GM19035 (cell line): ENCODE measurements around the gene STK32C.
"Not testable (repeated sequence)": the region's sequence is repeated elsewhere in the genome, so short reads cannot be mapped to it uniquely, and the experiment has no call there.

ENCODE experiments used
- ATAC-seq: cut with Tn5 transposase; IDR thresholded peaks from one replicate; pipeline ENCODE4 v1.9.1; 2021; ENCODE audit not compliant: unreplicated experiment

The STK32C gene

DNA sequence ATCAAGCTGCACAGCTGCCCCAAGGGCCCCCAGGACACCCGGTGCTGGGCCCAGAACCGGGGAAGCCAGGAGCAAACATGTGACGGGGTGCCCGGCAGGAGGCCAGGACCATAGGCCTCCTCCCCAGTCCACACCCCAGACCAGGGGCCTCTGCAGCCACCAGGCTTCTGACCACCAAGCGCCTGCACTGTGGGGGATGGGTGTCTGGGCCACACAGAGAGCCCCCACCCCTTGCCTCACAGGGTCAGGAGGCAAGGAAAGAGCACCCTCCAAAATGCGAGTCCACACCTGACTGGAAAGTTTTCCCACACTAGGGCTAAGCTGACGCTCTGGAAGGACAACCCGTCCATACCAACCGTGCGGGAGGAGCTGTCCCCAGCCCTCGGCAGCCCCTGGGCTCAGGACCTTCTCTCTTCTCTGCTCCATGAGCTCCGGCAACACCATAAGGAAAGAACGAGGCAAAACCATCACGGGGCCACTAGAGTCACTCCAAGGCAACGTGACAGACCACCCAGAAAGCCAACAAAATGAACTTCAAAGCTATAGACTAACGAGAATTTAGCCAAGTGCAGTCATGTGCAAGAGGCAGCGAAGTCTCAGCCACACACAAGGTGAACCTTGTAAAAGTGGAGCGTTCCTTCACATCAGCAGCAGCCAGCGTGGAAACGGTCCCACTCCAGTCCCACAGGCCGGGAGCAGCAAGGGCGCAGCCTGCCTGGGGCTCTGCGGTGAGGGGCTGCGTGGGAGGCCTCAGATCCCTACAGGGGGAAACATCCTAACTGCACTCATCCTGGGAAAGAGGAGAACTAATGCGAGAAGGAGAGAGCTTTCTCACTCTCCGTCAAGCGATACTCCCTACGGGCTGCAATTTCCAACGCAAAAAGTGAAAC lies 5.1 kb downstream of the STK32C start:
- ATAC-seq = no peak

DNA sequence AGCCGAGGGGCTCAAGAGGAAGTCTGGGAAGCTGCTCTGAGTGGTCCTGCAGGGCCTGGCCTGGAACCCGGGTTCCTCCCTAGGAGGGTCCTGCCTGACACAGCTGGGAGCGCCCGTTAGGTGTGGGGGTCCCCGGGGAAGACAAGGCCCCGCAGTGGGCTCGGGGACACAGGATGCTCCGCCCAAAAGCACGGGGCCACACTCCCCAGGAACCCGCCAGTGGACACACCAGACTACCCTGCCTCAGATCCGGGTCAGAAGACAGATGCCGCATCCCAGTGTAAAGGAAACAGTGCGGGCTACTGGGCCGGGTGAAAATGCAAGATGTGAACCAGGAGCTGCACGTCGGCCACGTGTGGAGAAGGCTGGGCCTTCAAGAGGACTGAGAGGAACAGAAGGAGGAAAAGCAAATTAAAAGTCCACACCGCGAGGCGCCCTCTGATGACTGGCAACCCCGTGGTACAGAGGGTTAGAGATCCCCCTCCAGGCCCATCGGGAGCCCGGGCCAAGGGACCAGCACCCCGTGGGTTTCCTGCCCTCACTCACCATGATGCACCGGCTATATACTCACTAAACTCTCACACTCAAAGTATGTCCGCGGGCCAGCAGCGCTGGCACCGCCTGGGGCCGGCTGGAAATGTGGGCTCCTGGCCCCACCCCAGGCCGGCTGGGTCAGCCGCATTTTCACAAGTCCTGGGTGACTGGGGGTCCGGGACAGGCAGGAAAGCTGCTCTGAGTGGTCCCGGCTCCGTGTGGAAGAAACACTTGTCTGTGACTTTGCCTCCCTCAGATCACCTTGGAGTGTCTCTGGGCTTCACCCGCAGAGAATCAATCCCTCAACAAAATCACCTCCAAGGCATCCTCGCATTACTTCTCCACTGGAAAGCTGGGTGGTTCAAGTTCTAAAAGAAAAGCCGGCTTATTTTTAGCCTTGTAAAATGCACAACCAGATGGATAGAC lies 6.1 kb downstream of the STK32C start:
- no peak for ATAC-seq

- ATAC-seq = no peak
Measured at GRCh38 chr10:132300582-132300981, 7.2 kb downstream of the STK32C start.

DNA sequence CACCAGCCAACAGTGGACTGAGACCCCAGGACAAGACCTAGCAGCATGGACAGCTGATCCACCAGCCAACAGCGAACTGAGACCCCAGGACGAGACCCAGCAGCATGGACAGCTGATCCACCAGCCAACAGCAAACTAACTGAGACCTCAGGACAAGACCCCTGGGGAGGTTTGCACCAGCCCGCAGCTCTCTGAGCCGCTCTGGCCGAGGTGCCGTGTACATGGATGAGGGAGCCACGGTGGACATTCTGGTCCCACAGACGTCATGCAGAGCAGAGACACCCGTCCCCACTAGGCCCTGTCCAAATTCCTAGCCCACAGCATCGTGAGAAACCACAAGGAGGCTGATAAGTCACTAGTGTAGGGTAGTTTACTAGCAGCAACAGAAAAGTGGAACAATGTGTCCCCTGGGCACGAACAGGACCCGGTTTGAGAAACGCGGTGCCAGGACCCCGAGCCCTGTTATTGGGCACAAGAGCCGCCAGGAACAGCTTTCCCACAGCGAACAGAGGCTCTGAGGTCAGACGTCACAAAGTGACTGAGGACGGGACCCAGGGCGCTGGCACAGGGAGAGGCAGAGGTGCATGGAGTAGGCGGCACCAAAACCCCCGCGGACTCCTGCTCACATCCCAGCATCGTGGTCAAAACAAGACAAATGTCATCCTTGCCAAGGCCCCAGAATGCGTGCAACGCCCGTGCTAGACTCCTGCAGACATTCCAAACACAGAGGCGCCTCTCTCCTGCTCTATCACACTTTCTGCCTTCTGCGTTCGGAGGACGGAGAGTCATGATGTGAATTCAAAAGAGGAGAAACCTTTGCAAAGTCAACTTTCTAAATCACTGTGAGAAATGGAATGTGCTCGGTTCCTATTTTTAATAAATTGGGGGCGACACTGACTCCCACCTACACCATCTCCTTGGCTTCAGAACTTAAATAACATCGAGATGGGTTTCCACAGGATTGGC lies 8.1 kb downstream of the STK32C start:
- ATAC-seq = no peak

GRCh38 chr10:132298038-132298881 lies 9.5 kb downstream of the STK32C start:
- no peak for ATAC-seq

DNA sequence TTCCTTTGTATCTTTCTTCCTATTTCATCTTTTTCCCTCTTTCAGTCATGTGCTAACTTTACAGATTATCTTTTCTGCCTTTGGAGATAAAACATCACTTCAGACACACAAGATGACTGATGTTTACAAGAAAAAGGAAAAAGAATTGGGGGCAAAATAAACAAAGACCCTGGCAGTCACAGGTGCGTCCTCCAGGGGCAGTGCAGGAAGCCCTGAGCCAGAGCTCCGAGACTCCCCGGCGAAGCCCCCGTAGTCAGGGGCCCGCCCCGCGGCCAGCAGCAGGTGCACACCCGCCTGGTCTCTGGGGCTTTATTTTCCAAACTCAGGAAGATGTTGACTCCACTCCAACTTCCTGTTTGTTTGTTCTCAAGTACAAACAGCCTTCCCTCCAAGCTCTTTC lies 10.2 kb downstream of the STK32C start:
- no peak for ATAC-seq

GRCh38 chr10:132296666-132297443 lies 10.9 kb downstream of the STK32C start:
- ATAC-seq = no peak

DNA sequence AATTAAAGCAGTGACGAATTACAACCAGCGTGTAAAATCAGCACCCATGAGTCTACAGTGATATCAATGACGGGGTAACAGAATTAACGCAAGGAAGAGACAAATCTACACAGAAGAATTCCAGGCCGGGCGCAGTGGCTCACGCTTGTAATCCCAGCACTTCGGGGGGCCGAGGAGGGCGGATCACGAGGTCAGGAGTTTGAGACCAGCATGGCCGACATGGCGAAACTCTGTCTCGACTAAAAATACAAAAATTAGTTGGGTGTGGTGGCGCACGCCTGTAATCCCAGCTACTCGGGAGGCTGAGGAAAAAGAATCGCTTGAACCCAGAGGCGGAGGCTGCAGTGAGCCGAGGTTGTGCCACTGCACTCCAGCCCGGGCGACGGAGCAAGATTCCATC lies 12.3 kb downstream of the STK32C start:
- not testable (repeated sequence) for ATAC-seq

DNA sequence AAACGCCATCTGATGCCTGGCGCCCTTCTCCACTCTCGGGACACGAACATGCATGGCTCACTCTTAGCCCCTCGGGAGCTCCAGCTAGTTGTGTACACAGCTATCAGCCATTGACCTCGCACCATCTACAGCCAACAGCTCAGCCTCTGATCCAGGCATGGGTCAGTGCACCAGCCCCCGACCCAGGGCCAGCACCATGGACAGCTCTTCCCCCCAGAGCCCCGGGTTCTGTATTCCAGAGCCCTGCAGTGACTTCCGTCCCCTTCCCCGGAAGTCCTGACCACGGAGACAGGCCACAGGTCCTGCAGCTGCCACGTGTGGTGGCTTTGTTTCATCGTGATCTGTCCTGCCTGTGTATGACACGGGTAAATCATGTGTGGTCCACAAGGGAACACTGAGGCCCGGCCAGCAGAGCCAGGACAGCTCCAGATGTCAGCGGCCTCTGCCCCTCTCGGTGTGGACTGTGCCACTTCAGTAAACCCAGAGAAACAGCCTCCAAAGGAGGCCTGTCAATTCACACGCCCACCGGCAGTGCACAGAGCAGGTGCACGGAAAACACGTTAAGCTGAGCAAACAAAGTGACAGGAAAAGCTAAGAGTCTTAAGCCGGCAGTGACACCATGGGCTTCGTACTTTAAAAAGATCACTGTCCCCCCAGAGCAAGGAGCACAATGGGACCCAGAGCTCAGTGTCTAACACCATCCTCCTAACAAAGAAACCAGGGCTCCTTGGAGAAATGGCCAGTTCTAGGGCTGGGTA lies 13.0 kb downstream of the STK32C start:
- ATAC-seq = no peak

DNA sequence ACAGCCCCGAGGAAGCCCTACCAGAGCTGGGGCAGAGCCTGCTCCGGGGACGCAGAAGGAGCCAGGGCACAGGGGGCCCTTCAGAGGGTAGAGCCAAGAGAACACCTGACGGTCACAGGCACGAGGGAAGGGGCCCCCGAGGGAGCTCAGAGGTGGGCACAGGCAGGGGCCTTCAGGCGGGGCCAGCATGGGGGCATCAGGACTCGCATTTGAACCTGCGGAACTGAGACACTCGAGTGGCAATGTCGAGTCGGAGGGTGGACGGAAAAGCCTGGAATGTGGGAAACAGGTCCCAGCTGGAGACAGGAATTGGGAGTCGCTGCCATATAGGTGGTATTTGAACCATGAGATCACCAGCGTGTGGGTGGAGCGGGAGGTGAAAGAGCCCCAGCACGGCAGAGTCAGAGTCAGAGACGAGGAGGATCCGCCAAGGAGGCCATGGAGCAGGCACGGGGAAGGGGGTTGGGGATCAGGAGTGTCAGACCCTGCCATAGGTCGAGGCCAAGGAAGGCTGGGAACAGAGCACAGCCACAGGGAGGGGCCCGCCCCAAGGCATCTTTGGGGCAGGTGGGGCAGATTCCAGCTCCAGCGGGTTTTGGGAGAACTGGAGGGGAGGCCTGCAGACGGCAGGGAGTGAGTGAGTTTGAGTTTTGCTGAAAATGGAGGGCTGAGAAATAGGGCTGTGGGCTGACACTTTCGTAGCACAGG lies 13.8 kb downstream of the STK32C start:
- no peak for ATAC-seq

GRCh38 chr10:132293201-132293812 lies 14.4 kb downstream of the STK32C start:
- ATAC-seq = no peak

GRCh38 chr10:132292287-132293200 lies 15.2 kb downstream of the STK32C start:
- ATAC-seq = no peak

DNA sequence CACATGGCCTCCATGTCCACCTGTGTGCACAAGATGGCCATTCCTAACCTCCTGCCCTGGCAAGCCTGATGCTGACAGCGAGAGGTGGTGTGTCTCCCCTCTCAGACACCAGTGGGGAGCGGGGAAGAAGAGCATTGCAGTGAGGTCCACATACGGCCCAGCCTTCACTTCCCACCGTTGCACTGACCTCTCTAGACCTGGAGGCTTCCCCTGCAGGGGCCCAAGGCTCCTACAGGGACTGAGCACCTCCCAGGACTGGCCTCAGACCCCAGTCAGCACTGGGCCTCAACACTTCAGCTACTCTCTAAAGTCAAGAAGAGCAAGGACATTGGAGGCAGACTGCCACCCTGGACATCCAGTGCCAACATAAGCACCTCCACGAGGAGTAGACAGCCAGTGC lies 15.9 kb downstream of the STK32C start:
- ATAC-seq = no peak

GRCh38 chr10:132290631-132291030 lies 17.1 kb downstream of the STK32C start:
- no peak for ATAC-seq

DNA sequence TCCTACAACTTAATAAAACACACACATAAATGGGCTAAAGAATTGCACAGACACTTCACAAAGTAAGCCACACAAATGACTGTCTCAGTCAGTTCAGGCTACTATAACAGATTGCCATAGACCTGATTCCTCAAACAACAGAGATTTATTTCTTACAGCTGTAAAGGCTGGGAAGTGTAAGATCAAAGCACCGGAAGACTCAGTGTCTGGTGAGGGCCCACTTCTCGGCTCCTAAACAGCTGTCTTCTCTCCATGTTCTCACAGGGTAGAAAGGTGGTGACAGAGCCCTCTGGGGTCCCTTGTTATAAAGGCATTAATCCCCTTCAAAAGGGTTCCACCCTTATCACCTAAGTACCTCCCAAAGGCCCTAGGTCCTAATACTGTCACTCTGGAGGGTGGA lies 18.3 kb downstream of the STK32C start:
- ATAC-seq = no peak
